Glomerular visceral epithelial cell (primary cell): ENCODE results near the gene STX3.
A peak's percentile ranks its signal among the peaks of the same experiment; 100 is the strongest.

Source experiments
- DNase-seq: peaks from one replicate; pipeline ENCODE4 v3.0.0-alpha.2; 2016; ENCODE audit errors: extremely low spot score

The STX3 gene

DNA sequence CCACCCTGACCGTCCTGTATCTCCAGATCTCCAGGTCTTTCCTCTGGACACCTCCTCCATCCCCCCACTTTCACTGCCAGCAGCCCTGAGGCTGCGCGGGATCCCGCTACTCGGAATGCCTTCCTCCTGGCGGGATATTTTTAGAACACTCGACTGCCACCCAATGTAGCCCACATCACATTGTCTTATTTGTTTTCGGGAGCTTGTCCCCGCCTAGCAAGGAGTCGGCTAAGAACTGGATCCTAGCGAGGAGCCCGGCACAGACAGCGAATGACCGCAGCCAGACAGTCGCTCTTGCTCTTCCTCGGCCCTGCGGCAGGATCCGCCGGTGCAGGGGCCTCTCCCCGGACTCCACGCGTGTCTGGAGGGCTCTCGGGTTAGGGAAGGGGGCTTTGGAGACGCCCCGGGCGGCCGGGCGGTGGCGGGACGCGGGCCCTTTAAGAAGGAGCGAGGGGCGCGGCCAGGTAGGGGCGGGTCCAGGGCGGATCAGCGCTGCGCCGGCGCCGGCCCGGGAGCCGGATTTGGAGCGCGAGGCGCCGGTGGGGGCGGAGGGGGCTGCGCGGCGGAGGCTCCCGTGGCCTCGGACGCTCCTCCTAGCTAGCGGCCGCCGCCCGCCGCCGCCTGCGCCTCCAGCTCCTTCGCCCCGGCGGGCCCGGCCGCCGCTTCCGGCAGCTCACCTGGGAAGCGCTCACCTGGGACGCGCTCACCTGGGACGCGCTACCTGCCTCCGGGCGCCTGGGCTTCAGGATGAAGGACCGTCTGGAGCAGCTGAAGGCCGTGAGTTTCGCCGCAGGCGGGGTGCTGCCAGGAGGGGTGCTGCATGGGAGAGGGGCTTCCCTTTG is at the start of gene STX3:
Gene STX3 (plus strand): TSS at position 518 of the 842 bp plus-strand sequence. CDS start 230 bp downstream, at position 748.
- peak; percentile 79 for DNase-seq

DNA sequence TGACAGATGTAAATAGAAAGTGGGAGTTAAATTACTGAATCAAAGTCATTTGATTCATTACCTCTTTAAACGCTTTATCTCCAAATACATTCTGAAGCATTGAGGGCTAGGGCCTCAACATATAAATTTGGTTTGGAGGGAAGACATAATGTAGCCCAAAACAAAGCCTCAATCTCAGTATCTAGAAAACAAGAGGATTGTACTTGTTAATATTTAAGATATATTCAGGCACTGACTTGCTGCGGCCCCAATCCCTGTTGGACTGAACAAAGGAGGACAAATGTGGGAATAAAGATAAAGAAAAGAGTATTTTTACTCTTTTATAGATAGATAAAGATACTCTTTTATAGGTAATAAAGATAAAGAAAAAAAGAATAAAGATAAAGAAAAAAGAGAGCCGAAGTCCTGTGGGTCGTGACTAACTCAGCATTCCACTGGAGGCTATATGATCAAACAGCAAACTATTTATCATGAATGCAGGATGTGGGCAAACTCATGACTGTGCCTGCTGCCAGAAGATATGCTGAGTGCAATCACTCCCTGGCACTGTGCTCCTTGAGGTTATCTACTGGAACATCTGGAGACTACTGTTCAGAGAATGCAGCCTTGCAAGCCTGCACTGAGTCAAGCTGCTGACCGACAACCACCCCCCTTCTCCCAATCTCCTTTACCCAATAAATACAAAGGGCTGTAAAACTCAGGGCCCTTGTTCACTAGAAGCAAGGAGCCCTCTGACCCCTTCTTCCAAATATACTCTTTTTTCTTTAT is 48.5 kb upstream of the STX3 start:
- DNase-seq, result peak; percentile 92

DNA sequence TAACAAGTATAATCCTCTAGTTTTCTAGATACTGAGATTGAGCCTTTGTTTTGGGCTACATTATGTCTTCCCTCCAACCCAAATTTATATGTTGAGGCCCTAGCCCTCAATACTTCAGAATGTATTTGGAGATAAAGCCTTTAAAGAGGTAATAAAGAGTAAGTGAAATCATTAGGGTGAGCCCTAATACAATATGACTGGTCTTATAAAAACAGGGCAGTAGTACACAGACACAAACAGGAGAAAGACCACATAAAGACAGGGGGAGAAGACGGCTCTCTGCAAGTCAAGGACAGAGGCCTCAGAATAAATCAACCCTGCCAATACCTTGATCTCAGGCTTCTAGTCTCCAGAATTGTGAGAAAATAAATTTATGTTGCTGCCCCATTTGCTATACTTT is 47.8 kb upstream of the STX3 start:
- DNase-seq, result no peak

DNA sequence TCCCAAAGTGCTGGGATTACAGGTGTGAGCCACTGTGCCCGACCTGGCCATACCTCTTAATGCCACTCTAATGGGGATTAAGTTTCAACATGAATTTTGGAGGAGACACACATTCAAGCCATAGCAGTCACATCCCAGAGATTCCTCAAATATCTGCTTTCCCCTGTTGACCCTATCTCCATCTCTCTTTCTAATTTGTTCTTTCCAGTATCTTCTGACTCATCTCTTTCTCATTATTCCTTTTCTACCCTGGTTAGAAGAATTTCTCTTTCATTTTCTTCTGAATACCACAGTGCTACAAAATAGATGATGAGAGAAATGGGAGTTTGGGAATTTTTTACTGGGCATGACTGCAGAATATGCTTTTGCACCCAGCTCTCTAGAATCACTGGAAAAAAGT is 46.6 kb upstream of the STX3 start:
- no peak for DNase-seq

DNA sequence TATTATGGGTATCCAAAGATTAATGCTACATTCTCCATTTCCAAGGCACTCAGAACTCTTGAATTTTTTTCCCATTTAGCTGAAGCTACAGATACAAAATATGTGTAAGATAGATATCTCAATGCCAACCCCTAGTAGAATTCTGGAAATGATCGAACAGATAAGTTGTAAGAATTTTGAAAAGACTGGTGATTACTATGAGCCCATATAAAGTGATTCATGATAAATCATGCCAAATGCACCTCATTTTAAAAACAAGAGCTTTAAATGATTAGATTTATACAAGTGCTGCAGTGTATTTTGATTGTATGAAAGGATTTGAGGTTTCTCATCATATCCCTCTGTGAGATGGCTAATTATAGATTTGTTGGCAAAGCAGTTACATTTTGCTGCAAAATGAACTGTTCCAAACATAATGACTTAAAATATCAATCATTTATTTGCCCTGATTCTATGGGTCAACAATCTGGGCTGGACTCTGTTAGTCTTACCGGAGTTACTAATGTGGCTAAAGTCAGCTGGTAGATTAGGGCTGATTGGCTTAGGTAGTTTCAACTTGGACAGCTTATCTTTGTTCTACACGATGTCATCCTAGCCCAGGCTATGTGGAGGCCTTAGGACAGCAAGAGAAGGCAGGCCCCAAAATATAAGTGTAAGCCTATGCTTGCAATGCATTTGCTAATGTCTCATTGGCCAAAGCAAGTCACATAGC is 44.9 kb upstream of the STX3 start:
- no peak for DNase-seq

DNA sequence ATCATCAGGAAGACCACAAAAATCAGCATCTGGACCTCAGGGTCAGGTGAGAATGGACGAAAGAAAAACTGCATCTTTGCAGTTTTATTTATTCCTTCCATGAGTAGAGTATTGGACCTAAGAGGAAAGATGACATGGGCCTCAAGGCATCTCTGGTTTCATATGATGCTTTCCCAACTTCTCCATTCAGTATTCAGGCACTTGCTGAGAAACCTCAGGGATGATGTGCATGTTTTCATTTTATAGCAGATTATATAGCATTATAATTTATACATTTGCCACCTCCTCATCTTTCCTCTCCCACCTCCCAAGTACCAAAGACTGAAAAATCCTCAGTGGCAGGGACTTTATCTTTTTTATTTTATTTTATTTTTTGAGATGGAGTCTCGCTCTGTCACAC is 41.4 kb upstream of the STX3 start, which contains the start of gene OR10V1:
Gene OR10V1 (minus strand): TSS at position 101 of the 400 bp plus-strand sequence. CDS start 0 bp downstream, at position 101.
- no peak for DNase-seq

DNA sequence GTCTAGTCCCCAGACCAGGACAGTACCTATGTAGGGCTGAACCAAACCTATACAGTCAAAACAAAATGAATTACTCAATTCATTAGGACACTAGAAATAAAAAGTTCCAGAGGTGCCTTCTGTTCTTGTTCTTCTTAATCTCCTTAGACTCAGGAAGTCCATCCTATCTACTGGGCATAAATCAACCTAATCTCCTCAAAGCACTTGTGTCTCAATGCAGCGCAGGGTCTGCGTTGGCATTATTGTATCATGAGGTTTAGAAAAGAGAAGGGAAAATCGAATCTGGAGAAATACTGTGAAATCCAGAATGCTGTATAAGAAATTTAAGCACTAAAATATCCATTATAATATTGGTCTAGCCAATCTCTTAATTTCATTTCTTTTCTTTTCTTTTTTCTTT is 39.1 kb upstream of the STX3 start:
- no peak for DNase-seq

DNA sequence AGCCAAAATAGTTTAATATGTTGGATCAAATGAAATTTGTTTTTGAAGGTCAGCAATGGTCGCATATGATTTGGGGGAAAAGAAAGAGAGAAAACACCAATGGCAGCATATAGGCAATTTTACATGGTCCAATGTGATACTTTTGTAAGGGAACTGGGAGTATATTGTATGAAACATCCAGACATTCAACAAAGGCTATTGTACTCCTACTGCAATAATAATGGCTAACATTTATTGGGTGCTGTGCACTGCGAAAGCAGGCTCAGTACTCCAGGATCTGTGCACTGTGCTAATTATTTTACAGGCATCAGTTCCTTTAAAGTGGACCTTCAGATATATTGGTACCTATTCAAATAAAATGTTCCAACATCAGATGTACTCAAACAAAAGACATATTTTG is 35.6 kb upstream of the STX3 start:
- DNase-seq, result no peak

DNA sequence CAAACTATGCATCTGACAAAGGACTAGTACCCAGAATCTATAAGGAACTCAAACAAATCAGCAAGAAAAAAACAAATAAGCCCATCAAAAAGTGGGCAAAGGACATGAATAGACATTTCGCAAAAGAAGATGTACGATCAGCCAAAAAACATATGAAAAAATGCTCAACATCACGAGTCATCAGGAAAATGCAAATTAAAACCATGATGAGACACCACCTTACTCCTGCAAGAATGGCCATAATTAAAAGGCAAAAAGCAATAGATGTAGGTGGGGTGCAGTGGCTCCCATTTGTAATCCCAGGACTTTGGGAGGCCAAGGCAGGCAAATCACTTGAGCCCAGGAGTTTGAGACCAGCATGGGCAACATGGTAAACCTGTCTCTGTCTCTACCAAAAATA is 31.1 kb upstream of the STX3 start:
- no peak for DNase-seq

DNA sequence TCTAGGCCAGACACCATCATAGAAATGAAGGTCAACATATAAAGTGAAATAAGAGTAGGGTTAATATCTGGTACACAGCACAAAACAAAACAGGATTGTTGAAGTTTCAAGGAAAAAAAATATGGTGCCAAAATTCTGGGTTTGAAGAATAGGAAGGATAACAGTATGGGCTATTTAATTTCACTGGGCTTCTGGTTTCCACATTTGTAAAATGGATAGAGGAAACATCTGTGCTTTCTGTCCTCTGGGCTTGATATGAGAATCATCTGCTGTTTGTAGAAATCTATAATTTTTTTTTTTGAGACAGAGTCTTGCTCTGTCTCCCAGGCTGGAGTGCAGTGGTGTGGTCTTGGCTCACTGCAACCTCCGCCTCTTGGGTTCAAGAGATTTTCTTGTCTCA is 27.8 kb upstream of the STX3 start:
- no peak for DNase-seq

DNA sequence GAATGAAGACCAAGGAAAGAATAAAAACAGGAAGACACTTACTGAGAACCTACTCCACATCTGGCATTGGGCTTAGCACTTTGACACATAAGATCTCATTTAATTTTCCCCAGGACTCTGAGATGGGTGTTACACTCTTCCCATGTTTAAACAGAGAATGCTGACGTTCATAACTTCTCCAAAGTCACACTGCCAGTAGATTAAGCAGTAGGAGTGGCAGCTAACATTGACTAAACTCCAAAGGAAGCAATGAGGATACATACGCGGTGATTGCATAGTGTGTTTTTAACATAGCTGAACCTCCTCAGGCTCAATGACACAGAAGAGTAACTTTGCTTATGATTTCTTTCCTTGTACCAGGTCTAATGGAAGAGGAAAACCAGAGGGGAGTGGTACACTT is 27.0 kb upstream of the STX3 start:
- no peak for DNase-seq

DNA sequence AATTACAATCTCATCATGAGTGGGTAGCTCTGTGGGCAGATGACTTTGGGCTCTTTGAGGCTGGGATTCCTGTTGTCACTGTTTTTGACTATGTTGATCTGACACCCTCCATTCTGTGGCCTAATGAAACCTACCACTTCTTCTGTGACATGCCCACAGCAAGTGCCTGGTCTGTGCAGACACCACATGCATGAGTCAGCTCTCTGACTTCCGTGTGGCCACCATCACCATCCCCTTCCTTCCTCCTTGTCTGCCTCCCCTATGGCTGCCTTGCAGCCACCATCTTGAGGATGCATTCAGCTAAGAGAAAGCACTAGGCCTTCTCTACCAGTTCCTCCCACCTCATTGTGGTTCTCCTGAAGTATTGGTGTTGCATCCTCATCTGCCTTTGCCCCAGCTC is 26.3 kb upstream of the STX3 start:
- peak; percentile 16 for DNase-seq

DNA sequence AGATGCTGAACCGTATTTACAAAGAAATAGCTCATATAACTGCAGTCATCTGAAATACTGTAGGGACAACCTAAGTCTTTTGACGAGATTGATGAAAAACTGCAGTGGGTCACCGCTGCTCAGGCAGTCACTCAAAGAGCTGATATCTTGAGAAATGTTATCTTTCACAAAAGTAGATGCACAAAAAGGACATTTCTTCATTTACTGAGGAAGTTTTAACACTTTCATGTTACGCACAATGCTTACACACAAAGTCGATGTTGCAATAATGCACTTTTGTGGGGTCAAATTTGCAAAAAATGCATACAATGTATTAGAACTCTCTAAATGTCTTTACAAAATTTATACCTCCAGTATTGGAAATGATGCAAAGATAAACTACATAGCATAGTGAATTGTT is 25.3 kb upstream of the STX3 start:
- no peak for DNase-seq

DNA sequence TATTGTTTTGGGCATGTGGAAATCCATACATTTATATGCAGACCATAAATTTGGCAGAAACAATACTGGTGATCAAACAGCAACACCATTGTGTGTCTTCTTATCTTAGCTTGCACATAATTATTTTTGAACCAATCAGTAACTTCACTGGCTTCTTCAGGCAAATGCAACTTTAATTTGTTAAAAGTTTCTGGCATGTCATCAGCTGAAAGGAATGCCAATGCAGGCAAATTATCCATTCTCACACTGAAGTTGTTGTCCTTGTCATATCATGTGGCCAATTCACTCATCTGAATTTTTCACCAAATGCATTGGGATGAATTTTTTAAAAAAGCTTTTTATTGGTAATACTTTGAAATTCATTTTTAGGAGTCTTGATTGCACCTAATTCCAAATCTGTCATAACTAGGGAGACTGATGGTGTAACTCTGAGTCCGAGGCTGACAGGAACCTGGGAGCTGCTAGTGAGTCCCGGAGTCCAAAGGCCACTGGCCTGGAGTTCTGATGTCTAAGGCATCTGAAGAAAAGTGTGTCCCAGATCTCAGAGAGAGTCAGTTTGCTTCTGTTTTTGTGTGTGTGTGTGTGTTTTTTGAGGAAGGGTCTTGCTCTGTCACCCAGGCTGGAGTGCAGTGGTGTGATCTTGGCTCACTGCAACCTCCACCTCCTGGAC is 24.1 kb upstream of the STX3 start:
- no peak for DNase-seq

DNA sequence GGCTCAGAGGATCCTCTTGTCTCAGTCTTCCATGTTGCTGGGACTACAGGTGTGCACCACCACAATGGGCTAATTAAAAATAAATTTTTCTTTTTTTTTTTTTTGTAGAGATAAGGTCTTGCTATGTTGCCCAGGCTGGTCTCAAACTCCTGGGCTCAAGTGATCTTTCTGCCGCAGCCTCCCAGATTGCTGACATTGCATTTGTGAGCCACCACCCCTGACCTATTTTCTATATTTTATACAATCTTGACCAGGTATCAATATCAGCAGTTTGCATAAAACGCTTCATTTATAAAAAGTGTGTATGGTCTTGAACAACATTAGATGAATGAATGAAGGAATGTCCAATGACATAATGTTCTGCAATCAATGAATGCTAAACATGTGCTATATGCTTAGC is 9.1 kb upstream of the STX3 start:
- no peak for DNase-seq

DNA sequence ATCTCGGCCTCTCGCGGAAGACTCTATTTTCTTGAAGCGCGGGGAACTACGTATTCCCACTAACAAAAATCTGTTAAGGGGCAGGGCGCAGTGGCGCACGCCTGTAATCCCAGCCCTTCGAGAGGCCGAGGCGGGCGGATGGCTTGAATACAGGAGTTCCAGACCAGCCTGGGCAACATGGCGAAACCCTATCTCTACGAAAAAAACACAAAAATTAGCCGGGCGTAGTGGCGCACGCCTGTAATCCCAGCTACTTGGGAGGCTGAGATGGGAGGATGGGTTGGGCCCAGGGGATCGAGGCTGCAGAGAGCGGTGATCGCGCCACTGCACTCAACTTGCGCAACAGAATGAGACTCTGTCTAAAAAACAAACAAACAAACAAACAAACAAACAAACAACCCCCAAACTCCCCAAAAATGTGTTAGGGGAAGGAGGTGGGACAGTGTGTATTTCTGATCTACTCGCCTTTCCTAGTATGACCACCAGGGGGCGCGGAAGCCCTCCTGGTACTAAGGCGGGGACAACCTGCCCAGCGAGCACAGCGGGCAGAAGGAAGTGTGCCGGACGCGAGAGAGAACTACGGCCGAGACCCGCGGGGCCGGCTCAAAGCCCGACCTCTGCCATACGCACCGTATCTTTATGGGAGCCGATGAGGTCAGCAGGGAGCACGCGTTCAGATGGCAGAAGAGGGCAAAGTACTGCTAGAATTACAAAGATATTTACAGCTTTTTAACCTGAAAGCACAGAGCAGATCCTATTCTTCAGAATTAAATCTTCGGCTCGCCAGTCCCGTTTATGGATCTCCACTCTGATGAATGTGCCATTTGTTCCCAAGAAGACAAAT is 1.3 kb upstream of the STX3 start:
- peak; percentile 82 for DNase-seq

DNA sequence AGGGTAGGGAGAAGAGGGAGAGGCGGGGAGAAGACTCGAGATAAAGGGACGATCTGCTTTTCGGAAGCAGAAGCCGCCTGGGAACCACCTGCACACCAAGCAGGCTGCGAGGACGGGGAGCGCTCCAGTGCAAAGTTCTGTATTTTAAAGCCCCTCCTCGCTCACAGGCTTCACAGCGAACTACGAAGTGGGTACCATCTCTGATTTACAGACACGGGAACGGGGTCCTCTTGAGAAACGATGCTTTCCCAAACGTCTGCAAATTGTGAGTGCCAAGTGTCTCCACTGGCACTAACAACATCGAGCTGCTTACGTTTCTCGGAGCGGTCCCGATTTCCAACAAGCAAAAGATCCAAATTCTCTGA is 700 bp upstream of the STX3 start:
- DNase-seq, result no peak

DNA sequence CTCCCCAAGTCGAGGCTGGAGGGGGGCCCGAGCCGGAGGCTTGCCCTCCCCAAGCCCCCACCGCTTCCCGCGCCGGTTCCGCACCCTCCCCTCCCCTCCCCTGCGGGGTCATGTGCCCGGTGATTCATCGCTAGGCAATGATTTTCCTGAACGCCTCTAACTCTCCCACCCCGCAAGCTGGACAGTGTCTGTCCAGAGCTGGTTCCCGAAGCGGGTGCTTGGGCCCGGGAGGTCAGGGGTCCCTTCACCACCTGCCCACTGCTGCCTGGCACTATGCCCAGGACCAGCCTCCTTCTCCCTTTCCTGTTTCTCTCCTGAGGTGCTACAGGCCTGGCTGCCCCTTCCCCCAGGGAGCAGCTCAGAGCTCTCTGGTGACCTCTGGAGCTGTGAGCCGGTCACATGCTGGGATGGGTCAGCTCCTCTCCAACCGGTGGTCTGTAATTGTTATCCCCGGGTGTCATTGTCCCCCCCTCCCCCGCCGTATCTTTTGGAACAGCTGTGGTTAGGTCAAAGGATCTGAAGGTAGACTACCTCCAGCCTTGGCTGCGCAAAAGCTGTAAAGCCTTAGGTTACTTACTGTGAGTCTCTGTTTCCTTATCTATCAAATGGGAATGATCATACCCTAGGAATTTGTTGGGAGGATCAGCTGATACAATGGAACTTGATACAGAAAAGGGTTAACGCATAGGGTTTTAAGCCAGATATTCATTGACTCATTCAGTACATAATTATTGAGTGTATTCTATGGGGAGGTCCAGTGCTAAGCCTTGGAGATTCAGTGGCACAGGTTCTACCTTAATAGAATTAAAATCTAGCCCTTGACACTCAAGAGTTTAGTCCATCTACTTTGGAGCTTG is 753 bp downstream of the STX3 start:
- DNase-seq, result peak; percentile 89

DNA sequence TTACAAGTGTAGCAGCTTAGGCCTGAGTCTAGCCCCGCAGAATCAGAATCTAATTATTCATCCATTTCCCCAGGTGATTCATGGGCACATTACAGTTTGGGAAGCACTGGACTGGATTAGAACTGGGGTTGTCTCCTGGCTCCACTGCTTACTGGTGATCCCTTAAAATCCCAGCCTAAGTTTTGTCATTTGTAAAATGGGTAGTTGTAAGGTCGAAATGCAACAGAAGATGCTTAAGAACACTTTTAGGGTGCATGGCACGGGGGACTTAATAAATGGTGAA is 1.3 kb downstream of the STX3 start:
- DNase-seq, result peak; percentile 32

DNA sequence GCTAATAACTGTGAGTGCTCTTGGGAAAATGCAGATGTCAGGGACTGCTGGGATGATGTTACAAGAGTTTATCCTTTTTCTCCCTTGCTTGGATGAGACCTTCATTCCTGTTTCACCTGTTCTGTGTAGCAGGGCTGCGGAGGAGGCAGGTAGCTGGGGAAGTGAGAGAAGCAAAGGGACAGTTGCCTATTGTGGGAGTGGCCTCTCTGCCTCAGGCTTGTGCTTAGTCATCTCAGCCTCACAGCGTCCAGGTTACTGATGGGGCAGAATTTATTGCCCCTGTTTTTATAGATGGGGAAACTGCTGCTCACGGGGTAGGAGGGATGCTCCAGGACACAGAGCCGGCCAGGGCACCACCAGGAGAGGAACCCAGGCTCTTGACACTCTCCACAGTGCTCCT is 1.7 kb downstream of the STX3 start:
- DNase-seq, result peak; percentile 31
